Gastrocnemius medialis (tissue), 4 donors: ENCODE measurements around the gene ASXL1. TPM values are rescaled to one million over a fixed set of nuclear protein-coding genes. Genes with fewer than 3 reads are reported as not detected.

Experiments
- ATAC-seq, 2 donors: fragments of 150-250 bp; one replicate each; pipeline ENCODE4 v1.9.1; 2016
- DNase-seq, 2 donors: peaks; one replicate each; pipeline ENCODE4 v3.0.0-alpha.2; 2019
- H3K27ac ChIP-seq, 4 donors: fragments of 200-600 bp; sonication (generic); 1 replicate in 1 of 4; 2 replicates in 3 of 4; pipeline ENCODE4 v1.5.1; 2016 to 2018; ENCODE audit warnings: mild to moderate bottlenecking in 2 of 4, moderate library complexity in 1 of 4
- H3K27me3 ChIP-seq, 3 donors: fragments of 200-600 bp; sonication (generic) in 2 of 3; 1 replicate in 1 of 3; 2 replicates in 2 of 3; pipeline versions ENCODE4 v1.5.1 to v1.6.0; 2016 to 2019; ENCODE audit warnings: mild to moderate bottlenecking in 1 of 3, moderate library complexity in 1 of 3
- H3K36me3 ChIP-seq, 2 donors: fragments of 200-600 bp; sonication (generic) in 1 of 2; one replicate each; pipeline ENCODE4 v1.5.1; 2017 to 2018
- H3K4me1 ChIP-seq, 2 donors: fragments of 200-600 bp; sonication (generic) in 1 of 2; one replicate each; pipeline ENCODE4 v1.5.1; 2016 to 2017; ENCODE audit warnings: mild to moderate bottlenecking in 2 of 2
- H3K4me3 ChIP-seq, 4 donors: fragments of 200-600 bp; sonication (generic) in 3 of 4; 1 replicate in 1 of 4; 2 replicates in 3 of 4; pipeline ENCODE4 v1.5.1; 2016 to 2019; ENCODE audit warnings: mild to moderate bottlenecking in 2 of 4
- H3K9me3 ChIP-seq, 3 donors: fragments of 200-600 bp; sonication (generic) in 2 of 3; 1 replicate in 1 of 3; 2 replicates in 2 of 3; pipeline ENCODE4 v1.5.1; 2016 to 2019
- CTCF ChIP-seq, 5 experiments: fragments of 450-650 bp in 3 of 5; fragments of 200-600 bp in 2 of 5; sonication (generic) in 2 of 5; IDR thresholded peaks in 4 of 5; conservative IDR thresholded peaks in 1 of 5; 1 replicate in 4 of 5; 2 replicates in 1 of 5; pipeline ENCODE4 v1.5.1; 2016 to 2019; ENCODE audit warnings: antibody characterized with exemption in 5 of 5, mild to moderate bottlenecking in 3 of 5, moderate library complexity in 3 of 5
- POLR2A ChIP-seq, 2 donors: fragments of 450-650 bp; IDR thresholded peaks; one replicate each; pipeline ENCODE4 v1.6.1; 2017; ENCODE audit warnings: antibody characterized with exemption in 2 of 2, mild to moderate bottlenecking in 2 of 2, moderate library complexity in 2 of 2
- in situ Hi-C, 4 donors: fragments of 200-750 bp; cut with MboI; loops; one replicate each; pipeline versions ENCODE4 v1.15.0 to v1.8.0; 2017; ENCODE audit warnings: low sequenced_read_pairs in 4 of 4
- intact Hi-C: fragments of 100-400 bp; cut with DNase I; formaldehyde crosslinking; loops from one replicate; pipeline ENCODE4 v1.15.1; 2023; ENCODE audit warnings: low total_unique reads
- total RNA-seq, 4 donors: library from RNA; depleted of rRNA; stranded (reverse); fragments of >200 nt; gene quantifications; one replicate each; pipeline versions ENCODE4 v1.1.0 to v1.2.3, GENCODE V29; 2016

Gene ASXL1
- total RNA-seq, 4 donors from 2014 or later = 21.8 to 36.6 (median 28.4) TPM

GRCh38 chr20:32488066-32488838, 130.1 kb downstream of the ASXL1 start:
- DNase-seq = no peak
- Histone ChIP-seq H3K27me3 (no peaks in the 10 kb centered on the region), H3K4me1 (peaks cover 0 to 14% of the 10 kb centered on the region in 2 donors), H3K4me3 (no peak overlapping the region), H3K9me3 (no peaks in the 10 kb centered on the region), H3K36me3 (no peaks in the 10 kb centered on the region), H3K27ac (no peak overlapping the region)
- no peak for ATAC-seq
- TF ChIP-seq POLR2A (IDR thresholded peaks at IDR 0.05) (no peak), CTCF (IDR thresholded peaks at IDR 0.05 in 4 of 5, conservative IDR thresholded peaks at IDR 0.05 in 1 of 5) (no peak)
- intact Hi-C loops = no loop called here
- in situ Hi-C loops = no loop called here

Other genes starting within 250 kb of the ASXL1 start
- gene TM9SF4, start 248.6 kb upstream of the ASXL1 start, total RNA-seq = 10 to 100 TPM; 18.0 to 22.9 (median 21.0) TPM
- gene PLAGL2, start 150.6 kb upstream of the ASXL1 start, total RNA-seq = 1 to 10 TPM; 1.4 to 6.5 (median 5.8) TPM
- gene POFUT1, start 150.5 kb upstream of the ASXL1 start, total RNA-seq = 10 to 100 TPM; 15.3 to 20.7 (median 18.4) TPM
- 1 to 10 TPM; 4.8 to 8.7 (median 6.4) TPM for gene KIF3B, start 80.7 kb upstream of the ASXL1 start, total RNA-seq
- gene NOL4L, start 227.0 kb downstream of the ASXL1 start, total RNA-seq = 1 to 10 TPM; 1.4 to 1.9 (median 1.7) TPM